HCT116 (cell line): ENCODE data around the gene CDH5. TPM values are rescaled to one million over a fixed set of nuclear protein-coding genes. Genes with fewer than 3 reads are reported as not detected.

Experiments used
- ATAC-seq: fragments of 200-7000 bp; cut with Tn5 transposase; 2 replicates; pipeline ENCODE4 v1.9.1; 2020; ENCODE audit warnings: mild to moderate bottlenecking, moderate library complexity
- BruUV-seq: library from RNA; stranded (reverse); fragments of 400-500 nt; replicated peaks from 2 replicates; lab custom pipeline; 2021; lab: Mats Ljungman, UMichigan
- CTCF ChIA-PET: fragments of 300-600 bp; sonication (Branson Sonifier 250); formaldehyde crosslinking; loops from one replicate; lab custom pipeline; 2021; ENCODE audit warnings: antibody characterized with exemption; lab: Charles Lee
- POLR2A ChIA-PET: fragments of 300-600, 350-600 bp; sonication (Branson Sonifier 250); formaldehyde crosslinking; loops from one replicate; lab custom pipeline; 2021; ENCODE audit warnings: antibody characterized with exemption; lab: Charles Lee
- RAD21 ChIA-PET, 2 experiments: fragments of 300-600 bp; sonication (Branson Sonifier 250); formaldehyde crosslinking; loops; one replicate each; lab custom pipeline; 2023; ENCODE audit warnings: low total read pairs in 2 of 2; ENCODE audit not compliant: uncharacterized antibody in 2 of 2, unreplicated experiment in 2 of 2, low non-redundant PET in 1 of 2; lab: Charles Lee
- DNase-seq: peaks from one replicate; pipeline ENCODE4 v3.0.0-alpha.2; 2010; ENCODE audit warnings: low read depth, low spot score
- H2AFZ ChIP-seq: fragments of 200-600 bp; shearing (Covaris generic), sonication (generic); 2 replicates; pipeline ENCODE4 v1.6.1; 2017; ENCODE audit warnings: low read depth, mixed run types, mixed read lengths, antibody characterized with exemption, low read length; ENCODE audit not compliant: poor library complexity, severe bottlenecking
- H3K27ac ChIP-seq: 2 replicates; pipeline ENCODE4 v1.5.1; 2012; ENCODE audit warnings: low read depth, low read length
- H3K27me3 ChIP-seq: fragments of 200-600 bp; sonication (generic); 2 replicates; pipeline ENCODE4 v1.6.1; 2016; ENCODE audit warnings: mixed run types, low read length, mixed read lengths; ENCODE audit not compliant: insufficient read depth
- H3K36me3 ChIP-seq, 2 experiments: fragments of 200-500 bp in 1 of 2; fragments of 200-600 bp in 1 of 2; sonication (Bioruptor generic) in 1 of 2; sonication (generic) in 1 of 2; 2 replicates each; pipeline versions ENCODE4 v1.5.1 to v1.6.1; 2014 to 2016; ENCODE audit warnings: low read length in 2 of 2, inconsistent platforms in 1 of 2, mixed read lengths in 1 of 2, mixed run types in 1 of 2; ENCODE audit not compliant: insufficient read depth in 2 of 2, control insufficient read depth in 1 of 2
- H3K4me1 ChIP-seq, 2 experiments: fragments of 200-600 bp in 1 of 2; sonication (generic) in 1 of 2; 2 replicates each; pipeline versions ENCODE4 v1.5.1 to v1.6.1; 2012 to 2017; ENCODE audit warnings: low read length in 2 of 2, inconsistent platforms in 1 of 2, mild to moderate bottlenecking in 1 of 2, mixed read lengths in 1 of 2, mixed run types in 1 of 2, moderate library complexity in 1 of 2; ENCODE audit not compliant: insufficient read depth in 2 of 2, control insufficient read depth in 1 of 2
- H3K4me2 ChIP-seq: fragments of 200-600 bp; sonication (generic); 2 replicates; pipeline ENCODE4 v1.6.1; 2017; ENCODE audit warnings: mixed run types, low read length, mixed read lengths
- H3K4me3 ChIP-seq, 2 experiments: fragments of 200-600 bp in 1 of 2; sonication (generic) in 1 of 2; replicated peaks in 1 of 2; 2 replicates each; pipeline ENCODE4 v1.5.1; 2011 to 2016; ENCODE audit warnings: low read length in 2 of 2, control low read depth in 1 of 2, low read depth in 1 of 2, mild to moderate bottlenecking in 1 of 2, mixed read lengths in 1 of 2, mixed run types in 1 of 2
- H3K79me2 ChIP-seq: fragments of 200-600 bp; sonication (generic); 2 replicates; pipeline ENCODE4 v1.6.1; 2017; ENCODE audit warnings: mild to moderate bottlenecking, mixed run types, low read length, moderate library complexity, mixed read lengths; ENCODE audit not compliant: insufficient read depth
- H3K9ac ChIP-seq: fragments of 200-600 bp; sonication (generic); 2 replicates; pipeline ENCODE4 v1.6.1; 2016; ENCODE audit warnings: low read length, mixed read lengths
- H3K9me2 ChIP-seq: fragments of 200-600 bp; sonication (generic), shearing (Covaris generic); 2 replicates; pipeline ENCODE4 v1.6.1; 2017; ENCODE audit warnings: mixed run types, mild to moderate bottlenecking, moderate library complexity; ENCODE audit not compliant: insufficient read depth
- H3K9me3 ChIP-seq, 2 experiments: fragments of 200-500 bp in 1 of 2; fragments of 200-600 bp in 1 of 2; sonication (Bioruptor generic) in 1 of 2; sonication (generic) in 1 of 2; 2 replicates each; pipeline ENCODE4 v1.6.1; 2014 to 2017; ENCODE audit warnings: low read length in 2 of 2, mixed read lengths in 2 of 2, inconsistent platforms in 1 of 2, low read depth in 1 of 2, mild to moderate bottlenecking in 1 of 2, mixed run types in 1 of 2, moderate library complexity in 1 of 2; ENCODE audit not compliant: control insufficient read depth in 1 of 2, insufficient read depth in 1 of 2
- H4K20me1 ChIP-seq: fragments of 200-600 bp; sonication (generic), shearing (Covaris generic); 2 replicates; pipeline ENCODE4 v1.6.1; 2017; ENCODE audit warnings: mixed run types, mild to moderate bottlenecking, moderate library complexity; ENCODE audit not compliant: insufficient read depth
- CBX3 ChIP-seq: IDR thresholded peaks from 2 replicates; pipeline ENCODE4 v1.6.1; 2012; ENCODE audit warnings: low read depth
- CEBPB ChIP-seq: IDR thresholded peaks from 2 replicates; pipeline ENCODE4 v1.6.1; 2012; ENCODE audit warnings: low read depth
- EGR1 ChIP-seq: IDR thresholded peaks from 2 replicates; pipeline ENCODE4 v1.6.1; 2012; ENCODE audit warnings: low read depth
- ELF1 ChIP-seq: IDR thresholded peaks from 2 replicates; pipeline ENCODE4 v1.6.1; 2012; ENCODE audit warnings: low read depth, borderline replicate concordance
- EZH2phosphoT487 ChIP-seq: fragments of 200-600 bp; IDR thresholded peaks from 2 replicates; pipeline ENCODE4 v1.6.1; 2018; ENCODE audit warnings: antibody characterized with exemption, borderline replicate concordance
- POLR2A ChIP-seq: IDR thresholded peaks from 2 replicates; pipeline ENCODE4 v1.7.0; 2011; ENCODE audit warnings: borderline replicate concordance; ENCODE audit not compliant: insufficient read depth, insufficient read length; ENCODE audit errors: extremely low read depth
- POLR2AphosphoS5 ChIP-seq: IDR thresholded peaks from 2 replicates; pipeline ENCODE4 v1.6.1; 2011; ENCODE audit warnings: mild to moderate bottlenecking, low read depth, low read length, moderate library complexity
- SP1 ChIP-seq: IDR thresholded peaks from 2 replicates; pipeline ENCODE4 v1.6.1; 2012; ENCODE audit warnings: low read depth
- SRF ChIP-seq: IDR thresholded peaks from 2 replicates; pipeline ENCODE4 v1.6.1; 2012; ENCODE audit warnings: low read depth
- TCF7L2 ChIP-seq: IDR thresholded peaks from 2 replicates; pipeline ENCODE4 v1.7.0; 2011; ENCODE audit warnings: borderline replicate concordance, inconsistent platforms; ENCODE audit not compliant: insufficient read depth, insufficient read length; ENCODE audit errors: extremely low read depth
- YY1 ChIP-seq: IDR thresholded peaks from 2 replicates; pipeline ENCODE4 v1.6.1; 2011; ENCODE audit warnings: low read length, low read depth, moderate library complexity, mild to moderate bottlenecking; ENCODE audit not compliant: insufficient replicate concordance; ENCODE audit errors: extremely low read depth
- ZBTB33 ChIP-seq: IDR thresholded peaks from 2 replicates; pipeline ENCODE4 v1.6.1; 2011; ENCODE audit warnings: mild to moderate bottlenecking, low read length, moderate library complexity; ENCODE audit not compliant: insufficient replicate concordance; ENCODE audit errors: extremely low read depth
- intact Hi-C: fragments of 100-400 bp; cut with micrococcal nuclease; formaldehyde crosslinking; loops from 2 replicates; pipeline ENCODE4 v1.10.0; 2022
- total RNA-seq: library from RNA; stranded (reverse); gene quantifications from one replicate; pipeline ENCODE4 v1.2.1, GENCODE V29; 2021; ENCODE audit not compliant: unreplicated experiment
- TF ChIP-seq, protein P1 (sequence below), 3 experiments: fragments of 200-600 bp in 1 of 3; sonication (generic) in 1 of 3; IDR thresholded peaks in 2 of 3; conservative IDR thresholded peaks in 1 of 3; 2 replicates each; pipeline ENCODE4 v1.5.1; 2012 to 2017; ENCODE audit warnings: low read depth in 2 of 3, low read length in 2 of 3, antibody characterized with exemption in 1 of 3, borderline replicate concordance in 1 of 3, control low read depth in 1 of 3, mild to moderate bottlenecking in 1 of 3, mixed read lengths in 1 of 3, mixed run types in 1 of 3, moderate library complexity in 1 of 3; ENCODE audit not compliant: insufficient read depth in 1 of 3

Gene CDH5
- total RNA-seq, 1 experiment from 2014 or later = 0.15 TPM

- Histone ChIP-seq H3K27ac (no peak overlapping the region), H2AFZ (no peak overlapping the region), H3K4me1 (no peaks in the 10 kb centered on the region), H3K79me2 (no peaks in the 10 kb centered on the region), H3K36me3 (no peaks in the 10 kb centered on the region), H3K9me3 (peaks cover 0 to 4% of the 10 kb centered on the region in 2 experiments; a peak in 1 of 4 replicates), H3K27me3 (no peaks in the 10 kb centered on the region), H3K9me2 (no peaks in the 10 kb centered on the region), H3K9ac (no peak overlapping the region), H3K4me3 (no peak overlapping the region), H4K20me1 (no peaks in the 10 kb centered on the region), H3K4me2 (no peak overlapping the region)
- ATAC-seq = no peak
- CTCF ChIA-PET = interaction anchor here (0.7 to 1.1 kb wide), 3 partner anchors 9 to 11 kb away, joined by 3 to 5 read pairs (median 4); no protein-coding TSS in a partner anchor
- POLR2A ChIA-PET = no interaction called here
- RAD21 ChIA-PET = no interaction called here
- TF ChIP-seq YY1 = no peak
- no peak for TF ChIP-seq POLR2A
- TF ChIP-seq SP1 = no peak
- no peak for TF ChIP-seq SRF
- intact Hi-C loops = no loop called here
- BruUV-seq = no TSS peak
- no peak for DNase-seq
Observed at GRCh38 chr16:66332634-66333610, 33.6 kb upstream of the CDH5 start.

- H3K36me3 ChIP-seq = no peaks in the 10 kb centered on the region
- no peaks in the 10 kb centered on the region for H3K4me1 ChIP-seq
- TF ChIP-seq TCF7L2 (no peak), CEBPB (no peak), ZBTB33 (no peak), EGR1 (no peak), POLR2A (no peak), ELF1 (no peak), CBX3 (no peak), POLR2AphosphoS5 (no peak), EZH2phosphoT487 (no peak)
- TF ChIP-seq, protein P1, sequence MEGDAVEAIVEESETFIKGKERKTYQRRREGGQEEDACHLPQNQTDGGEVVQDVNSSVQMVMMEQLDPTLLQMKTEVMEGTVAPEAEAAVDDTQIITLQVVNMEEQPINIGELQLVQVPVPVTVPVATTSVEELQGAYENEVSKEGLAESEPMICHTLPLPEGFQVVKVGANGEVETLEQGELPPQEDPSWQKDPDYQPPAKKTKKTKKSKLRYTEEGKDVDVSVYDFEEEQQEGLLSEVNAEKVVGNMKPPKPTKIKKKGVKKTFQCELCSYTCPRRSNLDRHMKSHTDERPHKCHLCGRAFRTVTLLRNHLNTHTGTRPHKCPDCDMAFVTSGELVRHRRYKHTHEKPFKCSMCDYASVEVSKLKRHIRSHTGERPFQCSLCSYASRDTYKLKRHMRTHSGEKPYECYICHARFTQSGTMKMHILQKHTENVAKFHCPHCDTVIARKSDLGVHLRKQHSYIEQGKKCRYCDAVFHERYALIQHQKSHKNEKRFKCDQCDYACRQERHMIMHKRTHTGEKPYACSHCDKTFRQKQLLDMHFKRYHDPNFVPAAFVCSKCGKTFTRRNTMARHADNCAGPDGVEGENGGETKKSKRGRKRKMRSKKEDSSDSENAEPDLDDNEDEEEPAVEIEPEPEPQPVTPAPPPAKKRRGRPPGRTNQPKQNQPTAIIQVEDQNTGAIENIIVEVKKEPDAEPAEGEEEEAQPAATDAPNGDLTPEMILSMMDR (IDR thresholded peaks at IDR 0.05 in 2 of 3, conservative IDR thresholded peaks at IDR 0.05 in 1 of 3; ENCODE audit: borderline replicate concordance in 1 of 3, insufficient read depth in 1 of 3, low read depth in 2 of 3, low read length in 2 of 3) = no peak
- no peak overlapping the region for H3K4me2 ChIP-seq
- H3K9me3 ChIP-seq = peaks cover 0 to 4% of the 10 kb centered on the region in 2 experiments; a peak in 1 of 4 replicates
- RAD21 ChIA-PET = no interaction called here
- DNase-seq = no peak
- CTCF ChIA-PET = interaction anchor here (0.8 kb wide), 1 partner anchor 9 kb away, joined by 4 read pairs; no protein-coding TSS in a partner anchor
- intact Hi-C loops = no loop called here
- H3K27ac ChIP-seq = no peak overlapping the region
- no peak overlapping the region for H2AFZ ChIP-seq
- POLR2A ChIA-PET = no interaction called here
- H3K9me2 ChIP-seq = no peaks in the 10 kb centered on the region
- no peak for ATAC-seq
- no peaks in the 10 kb centered on the region for H3K79me2 ChIP-seq
- no peaks in the 10 kb centered on the region for H4K20me1 ChIP-seq
- H3K4me3 ChIP-seq = no peak overlapping the region
- H3K27me3 ChIP-seq = no peaks in the 10 kb centered on the region
- H3K9ac ChIP-seq = no peak overlapping the region
- BruUV-seq = no TSS peak
Observed at GRCh38 chr16:66334853-66335574, 31.5 kb upstream of the CDH5 start.
